GM19025 (cell line): ENCODE results near the gene ATP2B3.
A peak's percentile ranks its signal among the peaks of the same experiment; 100 is the strongest.

Source experiments
- ATAC-seq: cut with Tn5 transposase; IDR thresholded peaks from one replicate; pipeline ENCODE4 v1.9.1; 2021; ENCODE audit warnings: mild to moderate bottlenecking, low read depth, moderate library complexity; ENCODE audit not compliant: unreplicated experiment

Gene ATP2B3

DNA sequence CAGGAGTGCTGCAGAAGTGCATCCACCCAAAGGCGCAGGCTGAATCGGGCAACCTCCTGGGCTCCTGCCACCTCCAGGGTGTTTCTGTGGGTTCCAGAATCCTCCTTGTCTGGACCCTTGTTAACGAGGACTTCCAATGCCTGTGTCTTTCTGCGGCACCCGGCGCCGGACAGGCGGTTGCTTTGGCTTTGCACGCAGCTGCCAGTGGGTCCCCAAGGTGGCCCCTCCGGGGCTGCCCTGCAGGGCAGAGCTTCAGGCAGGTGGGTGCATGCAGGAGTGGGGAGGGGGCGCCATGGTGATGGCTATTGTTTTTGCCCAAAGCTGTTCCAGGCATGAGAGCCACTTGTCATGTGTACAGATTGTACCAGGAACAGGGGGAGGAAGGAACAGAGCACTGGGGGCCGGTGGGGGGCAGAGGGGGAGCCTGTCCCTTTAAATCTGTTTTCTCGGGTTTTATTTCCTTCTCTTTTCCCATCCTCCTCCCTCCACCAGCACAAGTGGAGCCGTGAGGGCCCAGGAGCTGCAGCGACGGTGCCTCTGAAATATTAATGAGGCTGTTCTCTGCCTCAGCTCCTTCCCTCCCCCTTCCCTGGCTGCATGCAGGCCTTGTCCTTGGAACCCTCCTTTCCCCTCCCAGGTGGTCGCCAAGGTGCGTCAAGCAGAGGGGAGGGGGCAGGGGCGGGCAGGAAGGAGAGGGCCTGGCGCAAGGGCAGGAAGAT lies 13.1 kb downstream of the ATP2B3 start:
- no peak for ATAC-seq

DNA sequence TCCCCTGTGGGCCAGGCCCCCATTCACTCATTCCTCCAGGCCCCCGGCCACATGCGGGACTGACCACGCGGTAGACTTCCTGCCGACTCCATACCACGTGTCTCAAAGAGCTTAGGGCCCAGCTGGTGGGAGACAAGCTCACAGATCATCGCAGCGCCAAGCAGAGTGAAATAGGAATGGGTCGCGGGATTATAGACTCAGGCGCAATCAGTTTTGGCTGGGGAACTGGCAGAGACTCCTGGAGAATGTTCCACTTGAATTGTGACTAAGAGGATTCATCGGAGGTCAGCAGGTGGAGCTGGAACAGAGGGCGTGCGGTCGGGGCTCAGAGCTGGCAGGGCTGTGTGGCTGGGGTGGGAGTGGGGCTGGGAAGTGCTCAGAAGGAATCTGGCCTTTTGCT lies 15.6 kb downstream of the ATP2B3 start:
- ATAC-seq: no peak

DNA sequence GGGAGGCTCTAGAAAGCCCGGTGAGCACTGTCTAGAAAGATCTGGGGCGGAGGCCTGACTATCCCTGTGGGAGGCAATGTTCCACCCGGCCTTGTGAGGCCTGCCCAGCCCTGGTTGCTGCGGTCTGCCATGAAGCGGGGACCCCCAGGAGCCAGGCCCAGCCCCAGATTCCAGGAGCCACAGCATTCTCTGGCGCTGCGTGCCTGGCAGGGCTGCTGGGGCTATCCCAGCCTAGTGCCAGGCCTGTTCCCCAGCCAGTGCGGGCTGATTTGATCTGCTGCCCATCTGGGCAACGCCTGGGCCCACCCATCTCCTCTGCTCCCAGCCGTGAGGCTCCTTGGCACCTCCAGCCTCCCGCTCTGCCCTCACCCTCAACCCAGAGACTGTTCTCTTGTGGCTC lies 19.6 kb downstream of the ATP2B3 start:
- ATAC-seq: no peak

DNA sequence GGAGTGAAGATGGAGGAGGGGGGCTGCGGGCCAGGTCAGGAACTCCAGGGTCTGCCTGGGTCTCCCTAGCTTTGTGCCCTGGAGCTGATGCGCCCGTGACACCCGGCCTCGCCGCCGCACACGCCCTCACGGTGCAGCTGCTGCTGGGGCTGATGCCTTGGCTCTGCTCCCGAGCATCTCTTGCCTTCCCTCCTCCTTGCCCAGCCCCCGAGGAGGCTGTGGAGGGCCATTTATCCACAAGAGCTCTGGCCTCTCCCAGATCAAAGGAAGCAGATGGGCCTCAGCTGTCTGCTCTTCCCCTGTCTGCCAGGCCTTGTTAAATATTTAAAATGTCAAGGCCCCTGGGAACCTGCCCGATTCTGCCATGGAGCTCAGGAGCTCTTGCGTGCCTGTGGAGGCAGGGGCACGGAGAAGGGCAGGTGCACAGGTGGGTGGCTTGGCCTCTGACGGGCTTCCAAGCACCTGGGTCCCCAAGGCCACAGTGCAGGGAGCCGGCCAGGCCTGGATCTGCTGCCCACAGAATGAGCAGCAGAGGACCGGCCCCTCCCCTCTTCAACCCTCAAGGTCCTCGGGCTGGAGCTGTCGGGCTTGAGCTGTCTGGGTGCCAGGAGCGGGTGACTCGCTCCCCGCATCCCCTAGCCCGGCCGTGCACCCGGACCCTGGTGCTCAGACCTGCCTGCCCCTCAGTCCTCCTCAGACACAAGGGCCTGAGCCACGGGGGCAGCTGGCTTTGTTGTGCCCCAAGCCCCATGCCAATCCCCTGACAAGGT lies 20.3 kb downstream of the ATP2B3 start:
- ATAC-seq: no peak

DNA sequence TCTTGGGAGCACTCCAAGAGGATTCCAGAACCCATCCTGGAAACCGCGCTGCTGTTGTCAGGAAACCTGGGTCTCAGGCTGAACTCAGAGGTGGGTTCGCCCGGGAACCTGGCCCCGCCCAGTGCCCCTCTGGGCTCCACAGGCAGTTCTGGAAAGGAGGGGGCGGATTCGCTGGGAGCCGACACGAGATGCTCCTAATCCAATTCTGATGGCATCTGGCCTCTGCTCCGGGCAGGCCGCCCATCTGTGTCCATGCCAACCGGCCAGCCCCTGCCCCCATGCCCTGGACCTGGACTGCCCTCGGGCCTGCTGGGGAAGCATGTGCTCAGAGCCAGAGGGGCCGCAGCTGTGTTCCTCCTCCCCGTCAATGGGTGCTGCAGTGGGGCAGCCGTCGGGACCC lies 21.0 kb downstream of the ATP2B3 start:
- ATAC-seq: no peak

DNA sequence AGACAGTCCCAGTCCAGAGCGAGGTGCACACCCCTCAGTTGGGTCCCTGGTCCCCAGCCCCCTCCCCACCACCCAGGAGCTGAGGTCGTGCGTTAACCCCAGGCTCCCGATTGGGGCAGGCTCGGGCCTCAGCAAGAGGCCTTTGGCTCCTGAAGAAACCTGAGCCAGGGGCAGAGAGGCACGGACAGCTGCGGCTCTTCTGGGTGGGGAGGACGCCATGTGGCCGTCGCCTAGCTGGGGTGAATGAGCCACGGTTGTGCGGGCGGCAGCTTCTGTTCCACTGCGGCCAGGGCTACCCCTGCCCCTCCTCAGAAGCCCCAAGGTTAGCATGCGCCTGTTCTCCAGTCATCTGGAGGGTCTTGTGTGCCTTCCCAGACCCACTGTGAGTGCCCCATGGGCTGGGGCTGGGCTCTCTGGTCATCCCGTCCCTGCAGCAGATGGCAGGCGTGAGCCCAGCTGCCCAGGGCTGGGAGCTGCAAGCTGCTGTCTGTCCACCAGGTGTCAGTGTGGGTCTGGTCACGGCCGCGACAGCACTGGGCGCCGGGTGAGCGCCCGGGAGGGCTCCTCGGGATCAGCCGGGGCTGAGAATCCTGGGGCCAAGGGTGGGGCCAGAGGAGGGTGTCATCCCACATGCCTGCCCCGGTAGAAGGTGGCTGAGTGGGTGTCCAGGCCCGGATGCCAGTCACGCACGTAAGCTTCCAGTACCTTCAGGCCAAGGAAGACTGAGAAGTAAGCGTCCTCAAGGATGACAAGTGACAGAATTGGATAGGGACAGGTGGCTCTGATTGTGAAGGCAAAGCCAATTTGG lies 21.9 kb downstream of the ATP2B3 start:
- peak; percentile 63 for ATAC-seq

DNA sequence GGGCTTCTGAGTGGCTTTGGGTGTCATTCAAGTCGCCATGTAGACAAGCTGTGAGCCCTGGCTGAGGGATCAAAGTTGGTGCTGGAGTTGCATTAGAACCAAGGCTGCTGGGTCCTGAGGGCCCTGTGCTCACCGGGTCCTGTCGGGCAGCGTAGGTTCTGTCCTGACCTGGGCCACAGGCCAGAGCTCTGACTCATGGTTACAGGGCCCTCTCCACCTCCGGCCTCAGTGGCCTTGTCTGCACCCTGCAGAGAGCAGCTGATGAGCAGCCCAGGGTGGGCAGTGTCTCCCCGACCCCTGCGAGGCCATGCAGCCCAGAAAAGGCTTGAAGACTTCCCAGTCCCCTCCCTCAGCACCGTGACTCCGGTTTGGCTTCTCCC lies 22.5 kb downstream of the ATP2B3 start:
- no peak for ATAC-seq

DNA sequence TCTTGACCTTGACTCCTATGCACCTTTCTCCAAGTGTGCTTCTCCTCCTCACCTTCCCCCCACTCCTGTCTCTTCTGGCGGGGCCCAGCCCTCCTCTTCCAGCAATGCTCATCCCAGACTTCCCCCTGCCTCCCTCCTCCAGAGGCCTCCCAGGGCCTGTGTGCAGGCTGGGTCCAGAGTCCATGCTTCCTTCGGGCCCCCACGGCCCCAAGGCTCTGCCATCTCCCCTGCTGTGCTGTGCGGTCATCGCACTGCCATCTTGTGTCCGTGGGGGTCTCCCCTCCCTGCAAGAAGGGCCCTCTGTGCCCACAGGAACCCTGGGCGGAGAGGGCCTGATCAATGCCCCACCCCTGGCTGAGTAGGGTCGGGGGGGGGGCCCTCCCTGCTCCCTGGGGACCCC lies 27.3 kb downstream of the ATP2B3 start:
- no peak for ATAC-seq

DNA sequence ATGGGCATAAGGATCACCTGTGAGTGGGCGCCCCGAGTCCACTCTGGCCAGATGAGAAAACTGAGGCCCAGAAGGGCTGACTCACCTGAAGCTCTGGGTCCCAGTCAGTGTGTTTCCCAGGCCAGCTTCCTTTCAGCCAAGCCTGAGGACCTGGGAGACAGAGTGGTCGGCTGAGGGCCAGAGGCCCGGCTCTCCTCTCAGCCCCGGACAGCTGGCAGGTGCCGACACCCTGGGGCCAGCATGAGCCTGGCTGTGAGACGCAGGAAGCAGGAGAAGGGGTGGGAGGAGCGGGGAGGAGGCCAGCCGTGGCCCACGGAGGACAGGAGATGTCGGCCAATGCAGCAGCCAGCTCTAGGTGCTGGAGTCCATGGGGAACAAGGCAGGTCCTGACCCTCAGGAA lies 28.9 kb downstream of the ATP2B3 start:
- no peak for ATAC-seq

DNA sequence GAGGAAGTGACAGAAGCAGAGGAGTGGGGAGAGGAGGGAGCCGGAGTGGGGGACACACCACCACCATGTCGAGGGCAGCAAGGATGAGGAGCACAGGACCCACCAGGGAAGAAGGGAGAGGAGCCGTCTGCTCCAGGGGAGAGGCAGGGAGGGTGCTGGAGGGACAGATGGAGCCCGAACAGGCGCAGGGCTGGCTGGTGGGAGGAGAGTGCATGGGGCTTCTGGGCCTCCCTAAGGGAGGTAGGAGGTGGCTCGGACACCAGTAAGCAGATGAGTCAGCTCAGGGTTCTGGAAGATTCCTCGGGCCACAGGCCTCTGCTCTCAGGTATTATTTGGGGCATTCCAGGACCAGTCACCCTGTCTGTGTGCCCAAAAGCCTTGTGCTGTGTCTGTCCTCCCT lies 29.8 kb downstream of the ATP2B3 start:
- no peak for ATAC-seq

DNA sequence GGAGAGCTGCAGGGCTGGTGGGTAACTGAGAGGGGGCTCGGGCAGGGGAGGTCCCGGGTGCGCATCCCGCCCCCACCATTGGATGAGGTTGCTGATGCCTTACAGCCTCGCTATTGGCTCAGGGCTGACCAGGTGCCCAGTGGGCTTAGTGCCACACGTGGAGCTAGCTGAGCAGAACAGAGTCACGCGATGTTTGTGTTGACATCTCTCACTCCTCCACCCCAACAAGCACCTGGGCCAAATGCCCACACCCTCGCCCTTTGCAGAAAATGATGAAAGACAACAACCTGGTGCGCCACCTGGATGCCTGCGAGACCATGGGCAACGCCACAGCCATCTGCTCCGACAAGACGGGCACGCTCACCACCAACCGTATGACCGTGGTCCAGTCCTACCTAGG lies 31.8 kb downstream of the ATP2B3 start:
- no peak for ATAC-seq

DNA sequence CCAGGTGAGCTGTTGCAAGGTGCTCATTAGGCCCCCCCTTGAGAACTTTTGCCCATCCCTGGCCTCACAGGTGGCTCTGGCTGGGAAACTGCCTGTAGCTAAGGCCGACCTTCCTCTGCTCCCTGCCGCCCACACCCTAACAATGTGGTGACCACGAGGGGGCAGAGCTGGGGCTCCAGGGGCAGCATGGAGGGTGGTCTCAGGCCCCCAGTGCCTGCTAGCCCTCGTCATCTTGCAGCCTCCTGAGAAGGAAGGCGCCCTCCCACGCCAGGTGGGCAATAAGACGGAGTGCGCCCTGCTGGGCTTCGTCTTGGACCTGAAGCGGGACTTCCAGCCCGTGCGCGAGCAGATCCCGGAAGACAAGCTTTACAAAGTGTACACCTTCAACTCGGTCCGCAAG lies 32.4 kb downstream of the ATP2B3 start:
- ATAC-seq: no peak

DNA sequence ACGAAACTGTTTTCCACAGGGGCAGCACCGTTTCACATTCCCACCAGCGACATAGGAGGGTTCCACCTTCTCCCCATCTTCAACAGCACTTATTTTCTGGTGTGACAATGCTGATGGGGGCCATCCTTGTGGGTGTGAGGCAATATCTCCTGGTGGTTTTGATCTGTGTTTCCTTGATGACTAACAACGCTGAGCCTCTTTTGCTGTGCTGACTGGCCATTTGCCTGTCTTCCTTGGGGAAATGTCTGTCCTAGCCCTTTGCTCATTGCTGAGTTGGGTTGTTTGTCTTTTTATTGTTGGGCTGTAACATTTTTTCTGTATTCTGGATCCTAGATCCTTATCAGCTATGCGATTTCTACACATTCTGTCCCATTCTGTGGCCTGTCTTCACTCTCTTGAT lies 33.7 kb downstream of the ATP2B3 start:
- no peak for ATAC-seq

DNA sequence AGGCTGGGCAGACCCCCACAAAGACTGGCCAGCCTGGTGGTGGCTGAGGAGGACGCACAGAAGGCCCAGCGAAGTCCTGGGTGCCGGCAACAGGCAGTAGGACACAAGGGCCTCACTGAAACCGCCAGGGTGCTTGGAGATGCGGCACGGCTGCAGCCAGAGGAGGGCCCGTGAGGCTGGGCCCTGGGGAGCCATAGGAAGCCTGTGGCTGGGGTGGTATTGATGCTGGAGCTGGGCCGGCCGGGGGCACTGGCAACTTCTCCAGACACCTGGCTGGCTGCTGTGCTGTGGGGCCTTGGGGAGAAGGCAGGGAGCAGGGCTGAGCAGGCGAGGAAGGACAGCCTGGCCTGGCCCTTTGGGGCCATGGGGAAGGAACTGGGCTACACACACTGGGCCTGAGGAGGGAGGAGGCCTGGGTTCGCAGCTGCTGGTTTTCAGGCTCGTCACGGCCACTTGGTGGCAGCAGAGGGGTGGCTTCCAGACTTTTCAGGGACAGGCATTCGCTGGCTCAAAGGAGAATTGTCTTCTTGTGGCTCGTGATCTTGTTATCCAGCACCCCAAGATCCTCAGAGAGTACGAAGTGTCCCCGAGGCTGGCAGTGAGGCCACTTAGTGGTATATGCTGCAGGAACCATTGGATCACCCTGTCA lies 37.2 kb downstream of the ATP2B3 start:
- ATAC-seq: no peak

DNA sequence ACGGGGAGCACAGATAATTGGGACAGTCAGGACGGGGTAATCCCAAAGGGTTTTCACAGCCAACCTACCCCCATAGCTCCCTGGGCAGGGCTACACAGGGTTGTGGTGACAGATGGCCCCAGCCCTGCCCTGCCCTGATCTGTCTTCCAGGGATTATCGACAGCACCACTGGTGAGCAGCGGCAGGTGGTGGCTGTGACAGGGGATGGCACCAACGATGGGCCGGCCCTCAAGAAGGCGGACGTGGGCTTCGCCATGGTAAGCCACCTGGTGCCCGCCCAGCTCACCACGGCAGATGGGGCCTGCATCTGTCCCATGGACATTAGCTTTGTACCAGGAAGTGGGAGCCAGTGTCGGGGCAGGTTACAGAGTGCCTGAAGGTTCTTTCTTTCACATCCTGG lies 39.3 kb downstream of the ATP2B3 start:
- no peak for ATAC-seq

DNA sequence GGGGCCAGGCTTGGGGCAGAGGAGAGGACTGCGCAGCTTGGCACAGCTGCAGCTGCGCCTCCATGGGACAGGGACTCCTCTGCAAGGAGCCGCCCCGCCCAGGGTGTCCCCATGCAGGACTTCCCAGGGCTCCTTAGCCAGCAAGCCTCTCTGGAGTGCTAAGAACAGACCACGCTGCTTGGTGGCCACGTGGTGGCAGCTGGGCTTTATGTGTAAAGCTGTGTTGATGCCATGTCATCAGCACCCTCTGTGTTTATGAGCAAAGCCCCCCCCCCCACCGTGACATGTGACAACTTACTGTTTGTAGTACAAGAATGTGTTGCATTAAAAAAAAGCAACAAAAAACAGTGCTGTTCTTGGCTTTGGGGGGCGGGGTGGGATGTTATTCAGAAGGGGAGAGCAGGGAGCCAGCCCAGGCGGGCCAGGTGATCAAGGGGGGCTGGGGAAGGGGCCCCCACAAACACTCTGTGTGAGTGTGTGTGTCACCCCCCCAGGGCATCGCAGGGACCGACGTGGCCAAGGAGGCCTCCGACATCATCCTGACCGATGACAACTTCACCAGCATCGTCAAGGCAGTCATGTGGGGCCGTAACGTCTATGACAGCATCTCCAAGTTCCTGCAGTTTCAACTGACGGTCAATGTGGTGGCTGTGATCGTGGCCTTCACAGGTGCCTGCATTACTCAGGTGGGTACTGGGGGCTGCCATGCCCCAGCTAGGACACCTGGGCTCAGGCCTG lies 40.3 kb downstream of the ATP2B3 start:
- ATAC-seq: no peak

DNA sequence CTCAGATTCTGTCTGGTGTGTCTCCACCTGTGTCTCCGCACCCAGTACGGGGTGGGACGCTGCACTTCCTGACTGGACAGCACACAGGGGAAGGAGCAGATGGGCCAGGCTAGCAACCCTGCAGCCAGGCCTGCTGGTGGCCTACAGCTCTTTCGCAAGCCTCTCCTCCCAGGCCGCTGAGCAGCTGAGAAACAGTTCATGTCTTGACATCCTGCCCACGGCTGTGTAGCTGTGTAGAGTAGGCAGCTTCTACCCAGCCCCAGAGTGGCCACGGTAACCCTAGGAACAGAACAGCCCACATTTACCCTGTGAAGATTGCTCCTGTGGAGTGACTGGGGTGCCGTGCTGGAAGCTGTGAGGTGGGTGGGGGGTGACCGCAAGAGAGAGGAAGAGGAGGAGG lies 42.6 kb downstream of the ATP2B3 start:
- no peak for ATAC-seq

DNA sequence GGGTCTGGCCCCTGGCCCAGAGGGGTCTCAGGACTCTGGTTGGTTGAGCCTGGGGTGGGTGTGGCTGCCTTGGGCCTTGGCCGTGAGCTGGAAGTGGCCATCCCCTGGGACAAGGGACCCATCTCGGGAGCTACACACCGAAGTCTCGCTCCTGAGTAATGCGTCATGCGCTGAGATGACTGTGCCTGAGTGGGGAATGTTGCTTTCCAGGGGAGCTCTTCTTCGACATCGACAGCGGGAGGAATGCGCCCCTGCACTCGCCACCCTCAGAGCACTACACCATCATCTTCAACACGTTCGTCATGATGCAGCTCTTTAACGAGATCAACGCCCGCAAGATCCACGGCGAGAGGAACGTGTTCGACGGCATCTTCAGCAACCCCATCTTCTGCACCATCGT lies 43.0 kb downstream of the ATP2B3 start:
- ATAC-seq: no peak

DNA sequence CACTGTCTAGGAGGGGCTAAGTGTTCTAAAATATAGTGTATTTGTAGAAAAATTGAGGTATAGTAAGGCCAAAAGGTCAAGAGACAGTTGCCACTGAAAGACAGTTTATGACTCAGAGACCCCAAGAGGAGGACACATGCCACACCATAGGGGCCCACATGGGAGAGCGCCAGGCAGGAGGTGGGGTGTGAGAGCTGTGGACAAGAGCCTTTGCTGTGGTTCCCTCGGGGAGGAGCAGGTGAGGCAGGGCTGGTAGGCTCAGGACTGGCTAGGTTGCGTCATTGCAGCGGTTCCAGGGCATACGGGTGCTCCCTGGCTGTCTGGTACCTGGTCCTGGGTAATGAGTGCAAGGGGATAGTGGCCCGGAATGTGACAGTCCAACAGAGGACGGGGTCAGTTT lies 43.9 kb downstream of the ATP2B3 start:
- no peak for ATAC-seq

DNA sequence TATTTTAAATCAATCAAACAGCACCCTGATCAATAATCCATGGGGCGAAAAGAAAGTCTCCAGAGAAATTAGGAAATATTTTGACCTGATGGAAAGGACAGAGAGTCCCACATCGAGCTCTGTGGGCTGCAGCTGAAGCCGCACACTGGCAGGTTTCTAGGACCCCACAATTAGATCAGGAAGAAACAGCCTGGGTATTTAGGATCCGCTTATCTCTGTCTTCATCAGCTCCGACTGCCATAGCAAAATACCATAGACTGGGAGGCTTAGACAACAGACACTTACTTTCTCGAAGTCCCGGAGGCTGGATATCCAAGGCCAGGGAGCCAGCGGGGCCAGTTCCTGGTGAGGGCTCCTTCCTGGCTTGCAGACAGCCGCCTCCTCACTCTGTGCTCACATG lies 45.1 kb downstream of the ATP2B3 start:
- ATAC-seq: no peak
